GM12872 (cell line): Measurements from ENCODE around the gene HERC5.

Experiments used
- TF ChIP-seq, protein P1 (sequence below): IDR thresholded peaks from 3 replicates; pipeline ENCODE4 v1.5.1; 2011; ENCODE audit warnings: low read depth, mild to moderate bottlenecking, low read length, moderate library complexity; ENCODE audit not compliant: insufficient read depth

The HERC5 gene

DNA sequence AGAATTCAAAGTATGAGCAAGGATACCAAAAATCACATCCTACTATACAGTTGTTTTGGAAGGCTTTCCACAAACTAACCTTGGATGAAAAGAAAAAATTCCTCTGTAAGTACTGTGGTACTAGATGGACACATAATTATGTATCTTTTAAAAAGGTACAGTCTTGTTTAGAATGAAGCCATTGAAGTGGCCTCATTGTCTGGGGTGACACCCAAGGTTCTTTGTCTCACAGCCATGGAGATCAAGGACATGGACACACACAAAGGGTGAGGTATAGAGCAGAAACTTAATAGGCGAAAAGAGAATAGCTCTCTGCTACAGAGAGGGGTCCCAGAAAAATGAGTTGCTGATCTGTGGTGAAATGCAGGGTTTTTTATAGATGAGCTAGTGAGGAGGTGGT is 16.8 kb upstream of the HERC5 start:
- TF ChIP-seq, protein P1, sequence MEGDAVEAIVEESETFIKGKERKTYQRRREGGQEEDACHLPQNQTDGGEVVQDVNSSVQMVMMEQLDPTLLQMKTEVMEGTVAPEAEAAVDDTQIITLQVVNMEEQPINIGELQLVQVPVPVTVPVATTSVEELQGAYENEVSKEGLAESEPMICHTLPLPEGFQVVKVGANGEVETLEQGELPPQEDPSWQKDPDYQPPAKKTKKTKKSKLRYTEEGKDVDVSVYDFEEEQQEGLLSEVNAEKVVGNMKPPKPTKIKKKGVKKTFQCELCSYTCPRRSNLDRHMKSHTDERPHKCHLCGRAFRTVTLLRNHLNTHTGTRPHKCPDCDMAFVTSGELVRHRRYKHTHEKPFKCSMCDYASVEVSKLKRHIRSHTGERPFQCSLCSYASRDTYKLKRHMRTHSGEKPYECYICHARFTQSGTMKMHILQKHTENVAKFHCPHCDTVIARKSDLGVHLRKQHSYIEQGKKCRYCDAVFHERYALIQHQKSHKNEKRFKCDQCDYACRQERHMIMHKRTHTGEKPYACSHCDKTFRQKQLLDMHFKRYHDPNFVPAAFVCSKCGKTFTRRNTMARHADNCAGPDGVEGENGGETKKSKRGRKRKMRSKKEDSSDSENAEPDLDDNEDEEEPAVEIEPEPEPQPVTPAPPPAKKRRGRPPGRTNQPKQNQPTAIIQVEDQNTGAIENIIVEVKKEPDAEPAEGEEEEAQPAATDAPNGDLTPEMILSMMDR = no peak

- TF ChIP-seq, protein P1 = no peak
These were observed 15.2 kb upstream of the HERC5 start for GRCh38 chr4:88441696-88442095.

DNA sequence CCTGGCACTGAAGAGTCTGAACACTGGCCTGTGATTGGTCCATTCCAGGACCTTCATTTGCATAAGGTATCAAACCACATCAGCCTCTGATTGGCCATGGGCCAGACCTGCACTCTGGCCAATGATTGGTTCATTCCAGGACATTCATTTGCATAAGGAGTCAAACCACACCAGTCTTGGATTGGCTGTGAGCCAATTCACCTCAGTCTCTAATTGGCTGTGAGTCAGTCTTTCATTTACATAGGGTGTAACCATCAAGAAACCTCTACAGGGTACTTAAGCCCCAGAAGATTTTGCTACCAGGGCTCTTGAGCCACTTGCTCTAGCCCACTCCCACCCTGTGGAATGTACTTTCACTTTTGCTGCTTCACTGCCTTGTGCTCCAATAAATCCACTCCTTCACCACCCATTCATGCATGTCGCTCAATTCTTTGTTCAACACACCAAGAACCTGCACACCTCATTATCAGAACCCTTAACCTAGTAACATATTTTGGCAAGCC is 14.2 kb upstream of the HERC5 start:
- TF ChIP-seq, protein P1 = no peak

DNA sequence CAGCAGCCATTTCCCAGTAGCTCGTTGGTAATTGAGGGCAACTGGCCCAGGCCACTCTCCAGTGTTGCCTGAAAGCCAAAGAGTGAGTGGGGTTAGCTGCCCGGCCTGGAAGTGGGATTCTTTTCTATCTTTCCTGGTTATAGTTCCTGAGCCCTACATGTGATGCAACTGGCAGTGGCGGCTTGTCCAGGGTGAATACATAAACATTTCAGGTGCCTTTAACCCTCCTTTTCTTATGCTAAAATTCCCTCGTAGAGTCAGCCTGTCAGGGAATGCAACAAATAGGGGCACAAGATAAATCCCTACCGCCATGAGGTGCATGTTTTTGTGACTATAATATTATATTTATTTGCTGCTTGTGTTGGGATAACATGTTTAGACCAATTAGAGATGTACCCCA is 13.4 kb upstream of the HERC5 start:
- TF ChIP-seq, protein P1 = no peak

DNA sequence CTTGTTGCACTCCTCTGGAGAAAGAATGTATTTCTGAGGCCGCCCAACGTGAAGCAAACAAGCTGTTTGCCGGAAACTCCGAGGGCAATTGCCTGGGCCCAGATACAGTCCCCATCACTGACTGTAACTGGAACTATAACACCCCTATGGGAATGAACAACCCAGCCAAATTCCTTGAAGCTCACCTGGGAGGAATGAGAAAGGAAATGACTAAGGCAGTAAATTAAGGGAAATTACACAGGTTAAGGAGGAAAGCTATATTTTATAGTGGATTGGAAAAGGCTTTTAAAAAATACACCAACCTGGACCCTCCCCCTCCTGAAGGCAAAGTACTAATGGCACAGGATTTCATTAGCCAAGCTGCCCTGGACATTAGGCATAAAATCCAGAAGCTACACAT is 11.7 kb upstream of the HERC5 start:
- TF ChIP-seq, protein P1 = no peak

GRCh38 chr4:88446124-88446523 is 10.8 kb upstream of the HERC5 start:
- TF ChIP-seq, protein P1 = no peak

DNA sequence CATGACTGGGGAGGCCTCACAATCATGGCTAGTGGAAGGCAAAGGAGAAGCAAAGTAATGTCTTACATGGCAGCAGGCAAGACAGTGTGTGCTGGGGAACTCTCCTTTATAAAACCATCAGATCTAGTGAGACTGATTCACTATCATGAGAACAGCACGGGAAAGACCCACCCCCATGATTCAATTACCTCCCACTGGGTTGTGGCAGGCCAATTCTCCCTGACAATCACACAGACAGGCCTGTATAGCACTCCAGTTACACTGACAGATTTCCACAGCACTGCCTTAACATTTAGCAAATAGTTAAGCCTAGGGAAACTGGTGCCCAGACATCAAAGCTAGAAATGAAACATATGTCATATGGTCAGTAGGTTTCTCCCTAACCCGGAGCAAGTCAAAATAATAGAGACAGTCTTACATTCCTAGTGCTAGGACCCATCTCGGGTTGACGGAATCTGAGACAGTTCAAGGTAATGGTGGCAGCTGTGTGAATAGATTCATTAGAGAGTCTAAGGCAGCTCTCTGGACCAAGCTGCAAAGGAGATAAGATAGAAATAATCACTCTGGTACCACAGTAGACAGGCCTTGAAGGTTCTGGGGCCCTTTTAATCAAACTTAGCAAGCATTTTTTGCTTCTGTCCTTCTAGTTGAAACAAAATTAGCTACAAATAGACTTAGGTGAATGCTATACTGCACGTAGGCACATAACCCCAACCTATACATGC is 9.4 kb upstream of the HERC5 start:
- TF ChIP-seq, protein P1 = no peak
